Endodermal cell (in vitro differentiated cells): ENCODE measurements around the gene GPR141. TPM values are rescaled to one million over a fixed set of nuclear protein-coding genes. Genes with fewer than 3 reads are reported as not detected.

ENCODE experiments used
- DNase-seq: peaks from one replicate; pipeline ENCODE4 v3.0.0-alpha.2; 2017
- H3K27ac ChIP-seq: 2 replicates; pipeline ENCODE4 v1.5.1; 2013; ENCODE audit warnings: mild to moderate bottlenecking, low read depth, low read length, moderate library complexity
- H3K27me3 ChIP-seq: 2 replicates; pipeline ENCODE4 v1.6.1; 2013; ENCODE audit warnings: mild to moderate bottlenecking, low read length, moderate library complexity; ENCODE audit not compliant: insufficient read depth, control insufficient read depth, poor library complexity, severe bottlenecking
- H3K36me3 ChIP-seq: 2 replicates; pipeline ENCODE4 v1.7.0; 2013; ENCODE audit warnings: mild to moderate bottlenecking, low read length, moderate library complexity; ENCODE audit not compliant: control insufficient read depth, insufficient read depth
- H3K4me1 ChIP-seq: one replicate; pipeline ENCODE4 v1.7.0; 2013; ENCODE audit warnings: low read length; ENCODE audit not compliant: control insufficient read depth, insufficient read depth
- H3K4me3 ChIP-seq: 2 replicates; pipeline ENCODE4 v1.5.1; 2013; ENCODE audit warnings: mild to moderate bottlenecking, low read length, moderate library complexity
- H3K9ac ChIP-seq: 2 replicates; pipeline ENCODE4 v1.6.1; 2013; ENCODE audit warnings: mild to moderate bottlenecking, low read length, moderate library complexity; ENCODE audit not compliant: poor library complexity, severe bottlenecking; ENCODE audit errors: extremely low read depth
- H3K9me3 ChIP-seq: 2 replicates; pipeline ENCODE4 v1.6.1; 2013; ENCODE audit warnings: mild to moderate bottlenecking, low read length, moderate library complexity; ENCODE audit not compliant: control insufficient read depth
- H3K27ac Mint-ChIP-seq: 2 replicates; pipeline ENCODE4 v1.8.0; 2020; ENCODE audit warnings: mixed read lengths
- H3K27me3 Mint-ChIP-seq: 2 replicates; pipeline ENCODE4 v1.8.0; 2021; ENCODE audit warnings: mild to moderate bottlenecking, mixed read lengths; ENCODE audit not compliant: insufficient read depth
- H3K36me3 Mint-ChIP-seq: 2 replicates; pipeline ENCODE4 v1.8.0; 2020; ENCODE audit warnings: low read depth, mixed read lengths
- H3K4me1 Mint-ChIP-seq: 2 replicates; pipeline ENCODE4 v1.8.0; 2020; ENCODE audit warnings: mixed read lengths
- H3K4me3 Mint-ChIP-seq: 2 replicates; pipeline ENCODE4 v1.8.0; 2020; ENCODE audit warnings: mild to moderate bottlenecking, moderate library complexity, mixed read lengths
- H3K9me3 Mint-ChIP-seq: 2 replicates; pipeline ENCODE4 v1.8.0; 2020; ENCODE audit warnings: mild to moderate bottlenecking, mixed read lengths
- WGBS, 2 experiments: methylation state at CpG; one replicate each; pipeline versions ENCODE4 v1.1.5 to v1.1.7; 2013; ENCODE audit warnings: missing lambda C conversion rate in 2 of 2, mixed read lengths in 1 of 2; ENCODE audit not compliant: insufficient coverage in 1 of 2, insufficient read length in 1 of 2; 5-methylcytosine and 5-hydroxymethylcytosine counted together
- total RNA-seq, 2 donors: library from RNA; stranded (reverse); fragmentation: NEBNext Ultra II Directional in 1 of 2; extraction: Animal tissue kit (Norgen Biotek cat#: 25700) in 1 of 2; gene quantifications; 2 replicates in 1 of 2; 3 replicates in 1 of 2; pipeline ENCODE4 v1.2.1, GENCODE V29; 2021
- TF ChIP-seq, protein P1 (sequence below): fragments of 200-600 bp; sonication (generic); conservative IDR thresholded peaks from 2 replicates; pipeline ENCODE4 v1.5.0; 2021; ENCODE audit warnings: antibody characterized with exemption, mild to moderate bottlenecking

The GPR141 gene
- total RNA-seq, 2 donors from 2014 or later, result 1.9 to 3.9 TPM

DNA sequence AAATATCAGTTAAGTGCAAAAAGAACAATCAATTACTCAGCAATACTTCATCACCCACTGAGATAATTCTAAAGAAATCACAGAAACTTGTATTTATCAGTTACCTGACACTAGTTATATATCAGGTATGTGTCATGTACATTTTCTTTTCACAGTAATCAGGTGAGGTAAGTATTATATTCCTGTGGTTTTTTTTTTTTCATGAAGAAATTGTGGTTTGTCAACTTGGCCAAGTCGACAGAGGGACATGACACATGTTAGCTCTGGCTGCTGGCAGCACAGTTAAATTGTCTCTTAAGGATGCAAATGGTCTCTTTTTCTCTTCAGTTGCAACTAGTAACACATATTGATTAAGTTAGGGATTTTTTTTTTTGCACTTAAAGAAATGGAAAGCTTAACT lies 13.7 kb upstream of the GPR141 start:
- Histone ChIP-seq H3K4me3 (no peak overlapping the region), H3K36me3 (no peaks in the 10 kb centered on the region), H3K27me3 (no peaks in the 10 kb centered on the region), H3K27ac (no peak overlapping the region), H3K9ac (no peak overlapping the region), H3K4me1 (peaks cover 10% of the 10 kb centered on the region), H3K9me3 (no peaks in the 10 kb centered on the region)
- WGBS, 2 experiments, result 54 to 67% methylated on average over 1 of the region's 1 CpG
- no peak overlapping the region for H3K27ac Mint-ChIP-seq
- H3K4me1 Mint-ChIP-seq, result peaks cover 28% of the 10 kb centered on the region
- no peak for DNase-seq
- TF ChIP-seq, protein P1, sequence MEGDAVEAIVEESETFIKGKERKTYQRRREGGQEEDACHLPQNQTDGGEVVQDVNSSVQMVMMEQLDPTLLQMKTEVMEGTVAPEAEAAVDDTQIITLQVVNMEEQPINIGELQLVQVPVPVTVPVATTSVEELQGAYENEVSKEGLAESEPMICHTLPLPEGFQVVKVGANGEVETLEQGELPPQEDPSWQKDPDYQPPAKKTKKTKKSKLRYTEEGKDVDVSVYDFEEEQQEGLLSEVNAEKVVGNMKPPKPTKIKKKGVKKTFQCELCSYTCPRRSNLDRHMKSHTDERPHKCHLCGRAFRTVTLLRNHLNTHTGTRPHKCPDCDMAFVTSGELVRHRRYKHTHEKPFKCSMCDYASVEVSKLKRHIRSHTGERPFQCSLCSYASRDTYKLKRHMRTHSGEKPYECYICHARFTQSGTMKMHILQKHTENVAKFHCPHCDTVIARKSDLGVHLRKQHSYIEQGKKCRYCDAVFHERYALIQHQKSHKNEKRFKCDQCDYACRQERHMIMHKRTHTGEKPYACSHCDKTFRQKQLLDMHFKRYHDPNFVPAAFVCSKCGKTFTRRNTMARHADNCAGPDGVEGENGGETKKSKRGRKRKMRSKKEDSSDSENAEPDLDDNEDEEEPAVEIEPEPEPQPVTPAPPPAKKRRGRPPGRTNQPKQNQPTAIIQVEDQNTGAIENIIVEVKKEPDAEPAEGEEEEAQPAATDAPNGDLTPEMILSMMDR, result no peak
- H3K36me3 Mint-ChIP-seq, result no peaks in the 10 kb centered on the region
- no peaks in the 10 kb centered on the region for H3K9me3 Mint-ChIP-seq
- H3K27me3 Mint-ChIP-seq, result no peaks in the 10 kb centered on the region
- no peak overlapping the region for H3K4me3 Mint-ChIP-seq

DNA sequence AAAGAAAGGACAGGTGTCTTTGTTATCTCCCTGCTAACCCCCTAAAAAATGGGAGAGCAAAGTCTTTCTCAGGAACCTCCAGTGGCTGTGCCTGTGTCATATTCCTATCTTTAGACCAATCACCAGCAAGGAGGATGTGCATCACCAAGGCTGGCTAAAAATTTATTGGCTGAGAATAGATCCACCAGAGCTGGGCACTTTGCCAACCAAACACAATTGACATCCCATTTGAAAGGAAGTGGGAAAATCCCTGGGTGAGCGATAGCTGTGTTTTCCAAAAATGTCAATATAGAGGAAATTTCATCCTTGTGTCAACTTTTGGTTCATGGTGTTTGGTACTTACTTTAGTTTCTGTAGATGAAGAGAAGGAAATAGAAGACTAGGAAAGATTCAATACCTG lies 13.1 kb upstream of the GPR141 start:
- H3K4me1 Mint-ChIP-seq, result peaks cover 21% of the 10 kb centered on the region
- H3K27ac Mint-ChIP-seq, result no peak overlapping the region
- Histone ChIP-seq H3K27ac (no peak overlapping the region), H3K4me1 (peaks cover 9% of the 10 kb centered on the region), H3K36me3 (no peaks in the 10 kb centered on the region), H3K27me3 (no peaks in the 10 kb centered on the region), H3K9ac (no peak overlapping the region), H3K4me3 (no peak overlapping the region), H3K9me3 (no peaks in the 10 kb centered on the region)
- no peak overlapping the region for H3K4me3 Mint-ChIP-seq
- H3K27me3 Mint-ChIP-seq, result no peaks in the 10 kb centered on the region
- DNase-seq, result no peak
- TF ChIP-seq, protein P1, result no peak
- H3K36me3 Mint-ChIP-seq, result no peaks in the 10 kb centered on the region
- 90% methylated on average over 1 of the region's 1 CpG; no CpG with 5 or more reads in 1 of the 2 experiments for WGBS, 2 experiments
- H3K9me3 Mint-ChIP-seq, result no peaks in the 10 kb centered on the region

DNA sequence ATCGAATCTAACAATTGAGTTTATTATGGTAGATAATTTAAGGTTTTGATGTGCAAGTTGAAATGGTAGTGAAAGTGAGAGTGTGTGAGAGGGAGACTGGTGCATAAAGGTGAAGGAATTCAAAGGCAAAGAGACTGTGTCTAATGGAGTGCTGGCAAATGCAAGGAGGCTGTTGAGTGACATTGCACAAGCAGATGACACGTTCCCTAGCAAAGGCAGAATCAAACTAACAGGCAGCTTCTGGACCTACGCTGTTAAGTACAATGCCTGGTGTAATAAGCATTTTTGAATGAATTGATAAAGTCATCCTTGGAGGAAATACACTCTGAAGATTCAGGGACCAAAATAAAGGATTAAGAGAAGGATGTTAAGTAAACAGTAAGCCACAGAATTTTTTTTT lies 11.7 kb upstream of the GPR141 start:
- Histone ChIP-seq H3K27me3 (no peaks in the 10 kb centered on the region), H3K4me1 (no peaks in the 10 kb centered on the region), H3K36me3 (no peaks in the 10 kb centered on the region), H3K27ac (no peak overlapping the region), H3K4me3 (no peak overlapping the region), H3K9me3 (no peaks in the 10 kb centered on the region), H3K9ac (no peak overlapping the region)
- Mint-ChIP-seq H3K9me3 (no peaks in the 10 kb centered on the region), H3K4me3 (no peak overlapping the region), H3K27me3 (no peaks in the 10 kb centered on the region), H3K4me1 (peaks cover 7% of the 10 kb centered on the region), H3K36me3 (no peaks in the 10 kb centered on the region), H3K27ac (no peak overlapping the region)
- DNase-seq, result no peak
- WGBS, 2 experiments, result 86 to 92% methylated on average over 3 of the region's 3 CpGs
- TF ChIP-seq, protein P1, result no peak
